Parathyroid adenoma (tissue), 2 donors: ENCODE data around the gene DDX27.

Source experiments
- H2AFZ ChIP-seq: fragments of 300-600 bp; sonication (generic); one replicate; pipeline ENCODE4 v1.7.0; 2017; ENCODE audit warnings: antibody characterized with exemption, mild to moderate bottlenecking
- H3K27ac ChIP-seq: fragments of 300-600 bp; sonication (generic); one replicate; pipeline ENCODE4 v1.7.0; 2017
- H3K27me3 ChIP-seq: fragments of 300-600 bp; sonication (generic); one replicate; pipeline ENCODE4 v1.7.0; 2017; ENCODE audit warnings: low read length; ENCODE audit not compliant: control insufficient read depth, insufficient read depth
- H3K36me3 ChIP-seq: fragments of 300-600 bp; sonication (generic); one replicate; pipeline ENCODE4 v1.7.0; 2017; ENCODE audit warnings: low read length; ENCODE audit not compliant: control insufficient read depth, insufficient read depth
- H3K4me1 ChIP-seq: fragments of 300-600 bp; sonication (generic); one replicate; pipeline ENCODE4 v1.7.0; 2017; ENCODE audit warnings: control low read depth
- H3K4me2 ChIP-seq: fragments of 300-600 bp; sonication (generic); one replicate; pipeline ENCODE4 v1.7.0; 2017; ENCODE audit warnings: low read length
- H3K4me3 ChIP-seq: fragments of 300-600 bp; sonication (generic); one replicate; pipeline ENCODE4 v1.7.0; 2017; ENCODE audit warnings: low read depth, low read length
- H3K79me2 ChIP-seq: fragments of 300-600 bp; sonication (generic); one replicate; pipeline ENCODE4 v1.7.0; 2017; ENCODE audit warnings: control low read depth
- H3K9ac ChIP-seq: fragments of 300-600 bp; sonication (generic); one replicate; pipeline ENCODE4 v1.7.0; 2017; ENCODE audit warnings: mild to moderate bottlenecking
- H3K9me3 ChIP-seq: fragments of 300-600 bp; sonication (generic); one replicate; pipeline ENCODE4 v1.7.0; 2017; ENCODE audit warnings: low read length; ENCODE audit not compliant: control insufficient read depth
- TF ChIP-seq, protein P1 (sequence below): fragments of 300-600 bp; sonication (generic); IDR thresholded peaks from one replicate; pipeline ENCODE4 v1.7.0; 2017; ENCODE audit warnings: antibody characterized with exemption, mild to moderate bottlenecking
- donor health status: primary hyperparathyroidism.

DDX27 gene

DNA sequence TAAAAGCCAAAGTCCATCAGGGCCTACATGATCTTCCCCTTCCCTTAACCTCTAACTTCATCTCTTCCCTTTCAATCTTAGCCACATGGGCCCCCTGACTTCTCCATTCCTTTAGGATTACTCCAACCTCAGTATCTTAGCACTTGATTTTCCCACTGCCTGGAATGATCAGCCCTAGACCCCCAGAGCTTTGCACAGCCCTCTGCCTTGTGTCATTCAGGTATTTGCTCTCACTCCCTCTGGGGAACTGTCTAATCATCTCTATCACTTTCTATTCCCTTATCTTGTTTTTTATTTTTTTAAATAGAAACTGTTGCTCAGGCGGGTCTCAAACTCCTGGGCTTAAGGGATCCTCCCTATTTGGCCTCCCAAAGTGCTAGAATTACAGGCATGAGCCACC lies 72.0 kb downstream of the DDX27 start:
- H3K9ac ChIP-seq, result no peak overlapping the region
- H3K79me2 ChIP-seq, result no peaks in the 10 kb centered on the region
- no peak overlapping the region for H2AFZ ChIP-seq
- TF ChIP-seq, protein P1, sequence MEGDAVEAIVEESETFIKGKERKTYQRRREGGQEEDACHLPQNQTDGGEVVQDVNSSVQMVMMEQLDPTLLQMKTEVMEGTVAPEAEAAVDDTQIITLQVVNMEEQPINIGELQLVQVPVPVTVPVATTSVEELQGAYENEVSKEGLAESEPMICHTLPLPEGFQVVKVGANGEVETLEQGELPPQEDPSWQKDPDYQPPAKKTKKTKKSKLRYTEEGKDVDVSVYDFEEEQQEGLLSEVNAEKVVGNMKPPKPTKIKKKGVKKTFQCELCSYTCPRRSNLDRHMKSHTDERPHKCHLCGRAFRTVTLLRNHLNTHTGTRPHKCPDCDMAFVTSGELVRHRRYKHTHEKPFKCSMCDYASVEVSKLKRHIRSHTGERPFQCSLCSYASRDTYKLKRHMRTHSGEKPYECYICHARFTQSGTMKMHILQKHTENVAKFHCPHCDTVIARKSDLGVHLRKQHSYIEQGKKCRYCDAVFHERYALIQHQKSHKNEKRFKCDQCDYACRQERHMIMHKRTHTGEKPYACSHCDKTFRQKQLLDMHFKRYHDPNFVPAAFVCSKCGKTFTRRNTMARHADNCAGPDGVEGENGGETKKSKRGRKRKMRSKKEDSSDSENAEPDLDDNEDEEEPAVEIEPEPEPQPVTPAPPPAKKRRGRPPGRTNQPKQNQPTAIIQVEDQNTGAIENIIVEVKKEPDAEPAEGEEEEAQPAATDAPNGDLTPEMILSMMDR, result no peak
- no peak overlapping the region for H3K27ac ChIP-seq
- H3K4me3 ChIP-seq, result no peak overlapping the region
- no peaks in the 10 kb centered on the region for H3K4me1 ChIP-seq
- H3K27me3 ChIP-seq, result no peaks in the 10 kb centered on the region
- no peaks in the 10 kb centered on the region for H3K36me3 ChIP-seq
- no peaks in the 10 kb centered on the region for H3K9me3 ChIP-seq
- H3K4me2 ChIP-seq, result no peak overlapping the region

DNA sequence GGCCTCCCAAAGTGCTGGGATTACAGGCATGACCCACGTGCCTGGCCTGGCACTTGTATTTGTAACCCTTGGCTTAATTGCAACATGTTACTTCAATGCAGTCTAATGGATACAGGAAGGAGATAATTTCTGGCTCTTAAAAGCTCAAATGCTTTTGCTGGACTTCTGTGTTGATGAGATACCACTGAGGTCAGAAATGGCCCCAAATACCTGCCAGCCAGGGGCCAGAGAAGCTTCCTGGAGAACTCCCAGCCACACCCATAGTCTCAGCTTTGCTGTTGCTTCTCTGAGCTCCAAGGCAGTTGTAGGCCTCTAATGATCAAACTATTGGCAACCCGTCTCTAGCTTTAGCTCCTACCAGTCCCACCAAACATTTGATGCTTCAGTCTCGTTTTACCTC lies 72.8 kb downstream of the DDX27 start:
- no peaks in the 10 kb centered on the region for H3K36me3 ChIP-seq
- TF ChIP-seq, protein P1, result no peak
- H3K27ac ChIP-seq, result no peak overlapping the region
- H2AFZ ChIP-seq, result no peak overlapping the region
- no peaks in the 10 kb centered on the region for H3K9me3 ChIP-seq
- no peak overlapping the region for H3K4me3 ChIP-seq
- H3K4me1 ChIP-seq, result no peaks in the 10 kb centered on the region
- H3K27me3 ChIP-seq, result no peaks in the 10 kb centered on the region
- no peaks in the 10 kb centered on the region for H3K79me2 ChIP-seq
- no peak overlapping the region for H3K9ac ChIP-seq
- H3K4me2 ChIP-seq, result no peak overlapping the region

DNA sequence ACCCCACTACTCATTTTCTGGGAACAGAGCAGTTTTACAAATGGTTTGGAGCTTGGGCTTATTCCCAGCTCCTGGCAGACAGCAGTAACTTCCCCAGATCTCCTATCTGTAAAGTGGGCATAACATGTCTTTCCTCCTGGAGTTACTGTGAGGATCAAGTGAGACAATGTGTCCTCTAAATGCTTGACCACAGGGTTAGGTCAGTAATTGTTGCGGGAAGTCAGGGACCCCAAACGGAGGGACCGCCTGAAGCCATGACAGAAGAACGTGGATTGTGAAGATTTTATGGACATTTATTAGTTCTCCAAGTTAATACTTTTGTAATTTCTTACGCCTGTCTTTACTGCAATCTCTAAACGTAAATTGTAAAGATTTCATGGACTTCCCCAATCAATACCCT lies 73.9 kb downstream of the DDX27 start:
- no peaks in the 10 kb centered on the region for H3K36me3 ChIP-seq
- H2AFZ ChIP-seq, result no peak overlapping the region
- TF ChIP-seq, protein P1, result no peak

More for the DNA sequence above, 73.9 kb downstream of the DDX27 start:
- H3K27ac ChIP-seq, result no peak overlapping the region
- H3K4me2 ChIP-seq, result no peak overlapping the region
- no peaks in the 10 kb centered on the region for H3K27me3 ChIP-seq
- no peaks in the 10 kb centered on the region for H3K9me3 ChIP-seq
- no peaks in the 10 kb centered on the region for H3K79me2 ChIP-seq
- no peak overlapping the region for H3K4me3 ChIP-seq
- no peaks in the 10 kb centered on the region for H3K4me1 ChIP-seq
- no peak overlapping the region for H3K9ac ChIP-seq
